SU-DHL-6 (cell line): ENCODE measurements around the gene CNTRL.
"Not testable (repeated sequence)": the region's sequence is repeated elsewhere in the genome, so short reads cannot be mapped to it uniquely, and the experiment has no call there.

Experiments
- H2AFZ ChIP-seq: fragments of 200-600 bp; sonication (generic); 2 replicates; pipeline ENCODE4 v1.6.1; 2014; ENCODE audit warnings: low read depth, mild to moderate bottlenecking, moderate library complexity, mixed read lengths, antibody characterized with exemption, low read length; ENCODE audit not compliant: severe bottlenecking
- H3F3A ChIP-seq: fragments of 200-600 bp; shearing (Covaris generic); 2 replicates; pipeline ENCODE4 v1.6.0; 2016; ENCODE audit warnings: antibody characterized with exemption, mild to moderate bottlenecking; ENCODE audit not compliant: insufficient read depth
- H3K27ac ChIP-seq: fragments of 200-600 bp; sonication (generic); 2 replicates; pipeline ENCODE4 v1.5.1; 2016; ENCODE audit warnings: low read depth, mild to moderate bottlenecking, low read length, moderate library complexity, mixed read lengths
- H3K27me3 ChIP-seq: fragments of 200-600 bp; sonication (generic), shearing (Covaris generic); 2 replicates; pipeline ENCODE4 v1.6.0; 2014; ENCODE audit warnings: mild to moderate bottlenecking, low read length
- H3K36me3 ChIP-seq: fragments of 200-600 bp; sonication (generic); 2 replicates; pipeline ENCODE4 v1.6.1; 2014; ENCODE audit warnings: mild to moderate bottlenecking, low read length, mixed read lengths
- H3K4me2 ChIP-seq: fragments of 300-600, 200-600 bp; shearing (Covaris generic), sonication (generic); 2 replicates; pipeline ENCODE4 v1.6.0; 2014; ENCODE audit warnings: low read length, low read depth, mild to moderate bottlenecking; ENCODE audit not compliant: poor library complexity, severe bottlenecking
- H3K4me3 ChIP-seq: fragments of 200-600 bp; sonication (generic); 2 replicates; pipeline ENCODE4 v1.5.1; 2014; ENCODE audit warnings: antibody characterized with exemption, low read length, mild to moderate bottlenecking, mixed read lengths; ENCODE audit not compliant: insufficient read depth, poor library complexity, severe bottlenecking
- H3K79me2 ChIP-seq: fragments of 200-600 bp; sonication (generic); 2 replicates; pipeline ENCODE4 v1.6.1; 2014; ENCODE audit warnings: mild to moderate bottlenecking, low read length, moderate library complexity; ENCODE audit not compliant: insufficient read depth
- H3K9ac ChIP-seq: fragments of 200-600 bp; sonication (generic); 2 replicates; pipeline ENCODE4 v1.7.0; 2014; ENCODE audit warnings: mild to moderate bottlenecking, low read length
- H3K9me2 ChIP-seq: fragments of 200-600 bp; sonication (generic); replicated peaks from 2 replicates; pipeline ENCODE4 v1.6.1; 2014; ENCODE audit warnings: low read length; ENCODE audit not compliant: insufficient read depth
- H3K9me3 ChIP-seq: fragments of 200-600 bp; sonication (generic); 2 replicates; pipeline ENCODE4 v1.6.1; 2014; ENCODE audit warnings: low read length, mixed read lengths; ENCODE audit not compliant: insufficient read depth
- H4K20me1 ChIP-seq: fragments of 200-600 bp; sonication (generic); 2 replicates; pipeline ENCODE4 v1.6.1; 2014; ENCODE audit warnings: low read depth, mild to moderate bottlenecking, antibody characterized with exemption, low read length, moderate library complexity, mixed read lengths
- EZH2phosphoT487 ChIP-seq: fragments of 200-600 bp; sonication (generic), shearing (Covaris generic); conservative IDR thresholded peaks from 2 replicates; pipeline ENCODE4 v1.6.1; 2018; ENCODE audit warnings: mild to moderate bottlenecking, antibody characterized with exemption, low read length, moderate library complexity, mixed read lengths
- TF ChIP-seq, protein P1 (sequence below): fragments of 200-600 bp; sonication (generic); IDR thresholded peaks from one replicate; pipeline ENCODE4 v1.5.1; 2017; ENCODE audit warnings: antibody characterized with exemption, mild to moderate bottlenecking, low read length, moderate library complexity; ENCODE audit not compliant: insufficient read depth, poor library complexity, severe bottlenecking

The CNTRL gene

GRCh38 chr9:121122246-121123032, 47.7 kb downstream of the CNTRL start:
- Histone ChIP-seq H3K9ac (peak overlapping the region; percentile 59), H2AFZ (no peak overlapping the region), H3K4me2 (peak overlapping the region; percentile 98), H3K79me2 (peaks cover 42% of the 10 kb centered on the region), H4K20me1 (no peaks in the 10 kb centered on the region), H3F3A (peaks cover 43% of the 10 kb centered on the region), H3K36me3 (peaks cover 46% of the 10 kb centered on the region), H3K9me2 (no peaks in the 10 kb centered on the region), H3K9me3 (no peaks in the 10 kb centered on the region), H3K27me3 (no peaks in the 10 kb centered on the region), H3K4me3 (peak overlapping the region; percentile 64), H3K27ac (peak overlapping the region; percentile 87)
- TF ChIP-seq, protein P1, sequence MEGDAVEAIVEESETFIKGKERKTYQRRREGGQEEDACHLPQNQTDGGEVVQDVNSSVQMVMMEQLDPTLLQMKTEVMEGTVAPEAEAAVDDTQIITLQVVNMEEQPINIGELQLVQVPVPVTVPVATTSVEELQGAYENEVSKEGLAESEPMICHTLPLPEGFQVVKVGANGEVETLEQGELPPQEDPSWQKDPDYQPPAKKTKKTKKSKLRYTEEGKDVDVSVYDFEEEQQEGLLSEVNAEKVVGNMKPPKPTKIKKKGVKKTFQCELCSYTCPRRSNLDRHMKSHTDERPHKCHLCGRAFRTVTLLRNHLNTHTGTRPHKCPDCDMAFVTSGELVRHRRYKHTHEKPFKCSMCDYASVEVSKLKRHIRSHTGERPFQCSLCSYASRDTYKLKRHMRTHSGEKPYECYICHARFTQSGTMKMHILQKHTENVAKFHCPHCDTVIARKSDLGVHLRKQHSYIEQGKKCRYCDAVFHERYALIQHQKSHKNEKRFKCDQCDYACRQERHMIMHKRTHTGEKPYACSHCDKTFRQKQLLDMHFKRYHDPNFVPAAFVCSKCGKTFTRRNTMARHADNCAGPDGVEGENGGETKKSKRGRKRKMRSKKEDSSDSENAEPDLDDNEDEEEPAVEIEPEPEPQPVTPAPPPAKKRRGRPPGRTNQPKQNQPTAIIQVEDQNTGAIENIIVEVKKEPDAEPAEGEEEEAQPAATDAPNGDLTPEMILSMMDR: no peak
- TF ChIP-seq EZH2phosphoT487: no peak

DNA sequence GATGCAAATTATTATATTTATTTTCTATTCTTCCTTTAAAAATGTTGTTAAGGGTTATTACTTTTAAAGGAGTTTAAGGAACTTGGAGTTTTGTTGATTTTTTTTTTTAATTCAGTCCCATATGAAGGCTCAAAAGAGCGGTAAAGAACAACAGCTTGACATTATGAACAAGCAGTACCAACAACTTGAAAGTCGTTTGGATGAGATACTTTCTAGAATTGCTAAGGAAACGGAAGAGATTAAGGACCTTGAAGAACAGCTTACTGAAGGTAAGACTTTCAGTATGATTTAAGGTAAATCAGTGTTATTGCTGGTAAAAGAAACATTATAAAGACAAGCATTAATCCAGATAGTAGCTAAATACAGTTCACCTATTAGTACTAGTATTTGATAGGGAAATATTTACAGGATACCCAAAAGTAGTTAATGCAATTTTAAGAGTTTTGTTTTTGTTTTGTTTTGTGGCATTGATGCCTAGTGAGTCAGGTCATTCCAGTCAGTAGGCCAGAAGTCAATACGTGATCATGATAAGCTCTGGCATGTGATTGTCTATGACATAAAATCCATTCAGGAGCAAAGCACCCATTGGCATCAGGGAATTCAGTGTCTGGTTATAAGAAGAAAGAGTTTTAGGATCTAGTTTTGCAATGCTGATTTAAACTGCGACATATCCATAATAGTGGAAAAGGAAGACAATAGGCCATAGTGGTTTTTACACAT, 49.2 kb downstream of the CNTRL start:
- Histone ChIP-seq H2AFZ (no peak overlapping the region), H3K79me2 (peaks cover 42% of the 10 kb centered on the region), H3K4me2 (no peak overlapping the region), H3K9ac (no peak overlapping the region), H3K9me3 (no peaks in the 10 kb centered on the region), H3F3A (peaks cover 31% of the 10 kb centered on the region), H3K9me2 (no peaks in the 10 kb centered on the region), H4K20me1 (no peaks in the 10 kb centered on the region), H3K4me3 (no peak overlapping the region), H3K27me3 (no peaks in the 10 kb centered on the region), H3K27ac (no peak overlapping the region), H3K36me3 (peaks cover 45% of the 10 kb centered on the region)
- TF ChIP-seq EZH2phosphoT487: no peak
- TF ChIP-seq, protein P1: no peak

DNA sequence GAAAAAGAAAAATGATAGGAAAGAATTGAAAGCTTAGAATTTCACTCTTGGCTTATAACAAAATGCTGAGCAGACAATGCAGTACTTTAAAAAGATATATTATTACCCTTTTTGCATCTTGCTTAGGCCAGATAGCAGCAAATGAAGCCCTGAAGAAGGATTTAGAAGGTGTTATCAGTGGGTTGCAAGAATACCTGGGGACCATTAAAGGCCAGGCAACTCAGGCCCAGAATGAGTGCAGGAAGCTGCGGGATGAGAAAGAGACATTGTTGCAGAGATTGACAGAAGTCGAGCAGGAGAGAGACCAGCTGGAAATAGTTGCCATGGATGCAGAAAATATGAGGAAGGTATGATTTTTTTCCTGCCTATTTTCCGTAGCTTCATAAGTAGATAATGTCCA, 50.8 kb downstream of the CNTRL start:
- H3K4me2 ChIP-seq: no peak overlapping the region
- no peaks in the 10 kb centered on the region for H3K9me2 ChIP-seq
- H3K27me3 ChIP-seq: no peaks in the 10 kb centered on the region
- H3K4me3 ChIP-seq: no peak overlapping the region
- peaks cover 42% of the 10 kb centered on the region for H3K36me3 ChIP-seq
- peaks cover 44% of the 10 kb centered on the region for H3K79me2 ChIP-seq
- H3F3A ChIP-seq: peaks cover 20% of the 10 kb centered on the region
- H3K9me3 ChIP-seq: no peaks in the 10 kb centered on the region
- TF ChIP-seq EZH2phosphoT487: no peak
- TF ChIP-seq, protein P1: no peak
- H3K27ac ChIP-seq: no peak overlapping the region
- no peak overlapping the region for H2AFZ ChIP-seq
- H3K9ac ChIP-seq: no peak overlapping the region
- no peaks in the 10 kb centered on the region for H4K20me1 ChIP-seq

GRCh38 chr9:121129384-121129783, 54.6 kb downstream of the CNTRL start:
- H3K9me2 ChIP-seq, H2AFZ ChIP-seq, H3K4me3 ChIP-seq, H3K27ac ChIP-seq, H3K9ac ChIP-seq, H4K20me1 ChIP-seq, H3K27me3 ChIP-seq, H3F3A ChIP-seq, H3K4me2 ChIP-seq, H3K9me3 ChIP-seq: not testable (repeated sequence)
- peaks cover 32% of the 10 kb centered on the region for H3K36me3 ChIP-seq
- H3K79me2 ChIP-seq: peaks cover 22% of the 10 kb centered on the region
